ENCODE data around the gene GNAL. TPM values are rescaled to one million over a fixed set of nuclear protein-coding genes. Genes with fewer than 3 reads are reported as not detected.
A peak's percentile ranks its signal among the peaks of the same experiment; 100 is the strongest.
"Not testable (repeated sequence)": the region's sequence is repeated elsewhere in the genome, so short reads cannot be mapped to it uniquely, and the experiment has no call there.

The GNAL gene
- total RNA-seq, 2 experiments from 2014 or later: 0.04 to 0.27 TPM

- ChIA-PET POLR2A (no interaction called here), CTCF (no interaction called here)
- H3K27ac Mint-ChIP-seq: no peak overlapping the region
- H3K27me3 Mint-ChIP-seq: no peaks in the 10 kb centered on the region
- H3K9me3 Mint-ChIP-seq: no peaks in the 10 kb centered on the region
- DNase-seq: no peak
- H3K36me3 Mint-ChIP-seq (ENCODE audit: low read depth): peaks cover 44% of the 10 kb centered on the region
- H3K4me1 Mint-ChIP-seq: peaks cover 3% of the 10 kb centered on the region
- no peak overlapping the region for H3K4me3 Mint-ChIP-seq
Measured at GRCh38 chr18:11888726-11889125, 199.7 kb downstream of the GNAL start.

GRCh38 chr18:11889284-11889683 lies 200.2 kb downstream of the GNAL start:
- H3K4me3 Mint-ChIP-seq: no peak overlapping the region
- ChIA-PET POLR2A (no interaction called here), CTCF (interaction anchor here (0.7 kb wide), 1 partner anchor 30 kb away, joined by 3 read pairs; no protein-coding TSS in a partner anchor)
- no peak overlapping the region for H3K27ac Mint-ChIP-seq
- no peaks in the 10 kb centered on the region for H3K27me3 Mint-ChIP-seq
- H3K36me3 Mint-ChIP-seq (ENCODE audit: low read depth): peaks cover 45% of the 10 kb centered on the region
- peaks cover 5% of the 10 kb centered on the region for H3K4me1 Mint-ChIP-seq
- no peaks in the 10 kb centered on the region for H3K9me3 Mint-ChIP-seq
- DNase-seq: no peak

GRCh38 chr18:11891737-11892136 lies 202.7 kb downstream of the GNAL start:
- no peak overlapping the region for H3K4me3 Mint-ChIP-seq
- H3K27ac Mint-ChIP-seq: peak overlapping the region; percentile 73
- ChIA-PET POLR2A (no interaction called here), CTCF (interaction anchor here (0.6 to 0.9 kb wide), 2 partner anchors 14 to 35 kb away, joined by 3 to 4 read pairs; no protein-coding TSS in a partner anchor)
- peaks cover 5% of the 10 kb centered on the region for H3K4me1 Mint-ChIP-seq
- no peaks in the 10 kb centered on the region for H3K9me3 Mint-ChIP-seq
- H3K27me3 Mint-ChIP-seq: no peaks in the 10 kb centered on the region
- DNase-seq: no peak
- peaks cover 51% of the 10 kb centered on the region for H3K36me3 Mint-ChIP-seq (ENCODE audit: low read depth)

DNA sequence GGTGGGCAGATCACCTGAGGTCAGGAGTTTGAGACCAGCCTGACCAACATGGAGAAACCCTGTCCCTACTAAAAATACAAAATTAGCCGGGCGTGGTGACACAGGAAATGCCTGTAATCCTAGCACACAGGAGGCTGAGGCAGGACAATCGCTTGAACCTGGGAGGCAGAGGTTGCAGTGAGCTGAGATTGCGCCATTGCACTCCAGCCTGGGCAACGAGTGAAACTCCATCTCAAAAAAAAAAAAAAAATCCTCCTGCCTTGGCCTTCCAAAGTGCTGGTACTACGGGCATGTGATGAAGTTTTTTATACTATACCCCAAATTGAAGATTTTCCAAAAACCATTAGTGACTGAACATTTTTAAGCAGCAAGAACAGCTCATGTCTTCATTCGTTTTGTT lies 203.4 kb downstream of the GNAL start:
- peaks cover 57% of the 10 kb centered on the region for H3K36me3 Mint-ChIP-seq (ENCODE audit: low read depth)
- H3K27me3 Mint-ChIP-seq, H3K27ac Mint-ChIP-seq, DNase-seq, H3K4me3 Mint-ChIP-seq, H3K4me1 Mint-ChIP-seq, POLR2A ChIA-PET, H3K9me3 Mint-ChIP-seq: not testable (repeated sequence)
- CTCF ChIA-PET: interaction anchor here (0.6 kb wide), 1 partner anchor 14 kb away, joined by 3 read pairs; no protein-coding TSS in a partner anchor

DNA sequence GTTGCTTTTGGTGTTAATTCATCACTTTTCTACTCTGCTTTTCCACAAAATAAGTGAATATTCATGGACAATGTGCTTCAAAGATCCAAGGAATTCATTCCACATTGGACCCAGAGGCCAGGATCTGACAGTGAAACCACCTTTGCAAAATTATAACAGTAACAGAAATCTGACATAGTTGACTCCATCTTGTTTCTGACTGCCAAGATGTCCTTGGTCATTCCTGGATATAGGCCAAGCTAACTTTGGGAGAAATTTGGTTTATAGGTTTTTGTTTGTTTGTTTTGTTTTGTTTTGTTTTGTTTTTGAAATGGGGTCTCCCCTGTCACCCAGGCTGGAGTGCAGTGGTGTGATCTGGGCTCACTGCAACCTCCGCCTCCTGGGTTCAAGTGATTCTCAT lies 208.7 kb downstream of the GNAL start:
- CTCF ChIA-PET: no interaction called here
- H3K27ac Mint-ChIP-seq: no peak overlapping the region
- peaks cover 51% of the 10 kb centered on the region for H3K36me3 Mint-ChIP-seq (ENCODE audit: low read depth)
- H3K4me1 Mint-ChIP-seq: peaks cover 3% of the 10 kb centered on the region
- H3K9me3 Mint-ChIP-seq: no peaks in the 10 kb centered on the region
- POLR2A ChIA-PET: no interaction called here
- no peak for DNase-seq
- no peaks in the 10 kb centered on the region for H3K27me3 Mint-ChIP-seq
- H3K4me3 Mint-ChIP-seq: no peak overlapping the region

DNA sequence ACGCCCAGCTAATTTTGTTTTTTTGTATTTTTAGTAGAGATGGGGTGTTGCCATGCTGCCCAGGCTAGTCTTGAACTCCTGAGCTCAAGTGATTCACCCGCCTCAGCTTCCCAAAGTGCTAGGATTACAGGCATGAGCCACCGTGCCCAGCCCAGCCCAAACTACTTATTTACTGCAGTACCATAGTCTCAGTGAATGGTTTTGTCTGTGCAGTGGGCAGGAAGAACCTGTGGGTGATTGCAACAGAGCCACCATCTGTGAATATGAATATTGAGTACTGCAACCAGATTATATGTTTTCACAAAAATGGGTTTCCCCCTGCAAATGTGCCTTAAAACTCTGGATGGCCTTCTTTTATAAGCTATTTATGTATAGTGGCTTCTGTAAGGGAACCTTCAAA lies 210.0 kb downstream of the GNAL start:
- POLR2A ChIA-PET: no interaction called here
- H3K9me3 Mint-ChIP-seq: no peaks in the 10 kb centered on the region
- DNase-seq: no peak
- no peak overlapping the region for H3K27ac Mint-ChIP-seq
- H3K4me1 Mint-ChIP-seq: peaks cover 3% of the 10 kb centered on the region
- H3K36me3 Mint-ChIP-seq (ENCODE audit: low read depth): peaks cover 43% of the 10 kb centered on the region
- no peak overlapping the region for H3K4me3 Mint-ChIP-seq
- no peaks in the 10 kb centered on the region for H3K27me3 Mint-ChIP-seq
- CTCF ChIA-PET: interaction anchor here (1.3 to 1.6 kb wide), 2 partner anchors 9 to 65 kb away, joined by 4 to 6 read pairs; no protein-coding TSS in a partner anchor

DNA sequence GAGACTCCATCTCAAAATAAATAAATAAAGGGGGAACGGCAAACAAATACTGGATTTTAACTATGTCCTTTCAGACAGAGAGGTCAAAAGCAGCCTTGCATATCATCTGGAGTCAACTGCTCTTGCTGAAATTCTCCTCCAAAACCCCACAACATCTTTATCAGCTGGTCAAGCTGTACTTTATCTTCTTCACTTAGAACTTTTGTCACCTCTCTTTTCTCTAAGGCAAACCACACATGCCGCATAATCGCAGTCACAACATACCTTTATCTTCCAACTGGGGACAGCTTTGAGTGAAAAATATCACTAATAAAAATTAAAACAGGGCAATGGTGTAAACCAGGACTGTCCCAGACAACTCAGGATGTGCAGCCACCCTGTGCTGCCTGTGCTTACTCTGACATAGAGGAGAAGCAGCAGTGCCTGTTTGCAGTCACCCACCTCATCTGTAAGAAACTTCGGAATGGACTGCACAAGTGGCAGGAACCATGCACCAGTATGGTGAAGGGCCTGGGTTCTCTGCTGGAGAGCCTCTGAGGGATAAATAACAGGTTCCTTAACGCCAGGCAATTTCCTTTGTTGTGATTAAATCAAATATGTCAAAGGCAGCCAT lies 212.9 kb downstream of the GNAL start:
- CTCF ChIA-PET: no interaction called here
- no peak overlapping the region for H3K4me3 Mint-ChIP-seq
- POLR2A ChIA-PET: no interaction called here
- peak overlapping the region; percentile 25 for H3K27ac Mint-ChIP-seq
- no peak for DNase-seq
- H3K27me3 Mint-ChIP-seq: no peaks in the 10 kb centered on the region
- peaks cover 40% of the 10 kb centered on the region for H3K36me3 Mint-ChIP-seq (ENCODE audit: low read depth)
- H3K4me1 Mint-ChIP-seq: peaks cover 13% of the 10 kb centered on the region
- no peaks in the 10 kb centered on the region for H3K9me3 Mint-ChIP-seq

- H3K27me3 Mint-ChIP-seq: no peaks in the 10 kb centered on the region
- no peak overlapping the region for H3K4me3 Mint-ChIP-seq
- H3K36me3 Mint-ChIP-seq (ENCODE audit: low read depth): peaks cover 36% of the 10 kb centered on the region
- ChIA-PET CTCF (no interaction called here), POLR2A (no interaction called here)
- no peak overlapping the region for H3K27ac Mint-ChIP-seq
- H3K4me1 Mint-ChIP-seq: peaks cover 20% of the 10 kb centered on the region
- no peak for DNase-seq
- H3K9me3 Mint-ChIP-seq: no peaks in the 10 kb centered on the region
Measured at GRCh38 chr18:11902522-11903292, 213.6 kb downstream of the GNAL start.

- Mint-ChIP-seq H3K27ac (peak overlapping the region; percentile 41), H3K9me3 (no peaks in the 10 kb centered on the region), H3K4me1 (peaks cover 31% of the 10 kb centered on the region), H3K36me3 (ENCODE audit: low read depth) (peaks cover 27% of the 10 kb centered on the region), H3K27me3 (no peaks in the 10 kb centered on the region), H3K4me3 (peak overlapping the region; percentile 16)
- CTCF ChIA-PET: interaction anchor here (0.6 to 1.1 kb wide), 3 partner anchors 9 to 46 kb away, joined by 3 read pairs; no protein-coding TSS in a partner anchor
- DNase-seq: no peak
- POLR2A ChIA-PET: interaction anchor here (0.5 kb wide), 1 partner anchor 18 kb away, joined by 3 read pairs; no protein-coding TSS in a partner anchor
Measured at GRCh38 chr18:11905613-11906012, 216.5 kb downstream of the GNAL start.

DNA sequence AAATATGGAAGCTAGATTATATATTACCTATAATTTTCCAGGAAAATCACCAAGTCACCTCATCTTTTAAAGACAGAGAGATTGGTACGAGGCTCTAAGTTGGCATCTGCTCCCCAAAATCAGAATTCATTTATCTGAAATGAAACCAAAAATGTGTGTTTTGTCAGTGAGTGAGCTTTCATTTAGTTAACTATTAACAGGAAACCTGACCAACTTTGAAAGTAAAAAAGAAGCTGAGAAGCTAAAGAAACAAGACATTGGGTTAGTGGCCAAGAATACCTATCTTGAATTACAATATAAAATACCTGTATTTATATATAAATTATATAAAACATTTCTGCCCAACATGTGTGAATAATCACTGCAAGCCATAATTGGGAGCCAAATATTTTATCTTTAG lies 217.1 kb downstream of the GNAL start:
- Mint-ChIP-seq H3K36me3 (ENCODE audit: low read depth) (peaks cover 27% of the 10 kb centered on the region), H3K9me3 (no peaks in the 10 kb centered on the region), H3K4me3 (peak overlapping the region; percentile 22), H3K4me1 (peaks cover 31% of the 10 kb centered on the region), H3K27ac (no peak overlapping the region), H3K27me3 (no peaks in the 10 kb centered on the region)
- POLR2A ChIA-PET: interaction anchor here (0.5 kb wide), 1 partner anchor 18 kb away, joined by 3 read pairs; no protein-coding TSS in a partner anchor
- CTCF ChIA-PET: interaction anchor here (0.6 to 1.1 kb wide), 3 partner anchors 8 to 47 kb away, joined by 3 read pairs; no protein-coding TSS in a partner anchor
- DNase-seq: no peak

DNA sequence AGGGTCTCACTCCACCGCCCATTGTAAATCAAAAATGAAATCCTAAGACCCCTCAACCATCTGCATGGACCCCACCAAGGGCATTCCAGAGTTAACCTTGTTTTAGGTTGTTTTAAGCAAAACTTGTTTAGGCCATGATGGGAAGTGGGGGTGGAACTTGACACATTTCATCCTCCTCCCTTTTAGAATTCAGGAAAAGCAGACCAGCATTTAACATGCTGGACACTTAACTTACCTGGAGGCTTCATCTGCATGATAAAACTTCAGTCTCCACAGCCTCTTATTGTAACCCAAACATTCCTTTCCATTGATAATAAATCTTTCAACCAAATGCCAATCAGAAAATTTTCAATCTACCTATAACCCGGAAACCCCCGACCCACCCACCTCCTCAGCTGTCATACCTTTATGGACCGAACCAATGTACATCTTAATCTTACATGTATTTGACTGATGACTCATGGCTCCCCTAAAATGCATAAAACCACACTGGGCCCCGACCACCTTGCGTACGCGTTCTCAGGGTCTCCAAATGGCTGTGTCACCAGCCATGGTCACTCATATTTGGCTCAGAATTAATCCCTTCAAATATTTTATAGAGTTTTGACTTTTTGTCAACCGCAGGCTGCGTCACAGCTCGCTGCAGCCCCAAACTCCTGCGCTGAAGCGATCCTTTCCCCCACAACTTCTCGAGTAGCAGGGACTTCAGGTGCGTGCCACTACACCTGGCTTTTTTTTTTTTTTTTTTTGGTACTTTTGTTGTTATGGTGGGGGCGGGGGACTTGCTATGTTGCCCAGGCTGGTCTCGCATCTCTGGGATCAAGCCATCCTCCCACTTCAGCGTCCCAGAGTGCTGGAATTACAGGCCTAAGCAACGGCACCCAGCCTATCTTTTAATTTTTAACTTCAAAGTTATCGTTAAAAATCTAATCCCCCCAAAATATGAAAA lies 218.1 kb downstream of the GNAL start:
- no peak for DNase-seq
- Mint-ChIP-seq H3K4me1 (peaks cover 31% of the 10 kb centered on the region), H3K9me3 (no peaks in the 10 kb centered on the region), H3K4me3 (peak overlapping the region; percentile 95), H3K27me3 (no peaks in the 10 kb centered on the region), H3K36me3 (ENCODE audit: low read depth) (peaks cover 23% of the 10 kb centered on the region), H3K27ac (peak overlapping the region; percentile 97)
- ChIA-PET POLR2A (no interaction called here), CTCF (no interaction called here)

- Mint-ChIP-seq H3K36me3 (ENCODE audit: low read depth) (peaks cover 18% of the 10 kb centered on the region), H3K4me1 (peaks cover 31% of the 10 kb centered on the region), H3K9me3 (no peaks in the 10 kb centered on the region), H3K27ac (peak within 1 kb of the TSS; percentile 97), H3K4me3 (peak within 1 kb of the TSS; percentile 95), H3K27me3 (no peaks in the 10 kb centered on the region)
- ChIA-PET CTCF (no interaction called here), POLR2A (no interaction called here)
- peak; percentile 89 for DNase-seq
Measured at GRCh38 chr18:11908182-11909060, 219.4 kb downstream of the GNAL start, which contains the start of gene MPPE1. TSS of gene MPPE1 (minus strand) at chr18:11908317. CDS start at chr18:11897264, 11,053 bp downstream.

Data from activated CD4-positive, alpha-beta T cell treated with anti-CD3 and anti-CD28 coated beads, Interleukin-2, amount 10 ng/mL, durations not matched to agents 7 days and 5 days (primary cell).